ENCODE data around the gene PSMD11.

The PSMD11 gene

DNA sequence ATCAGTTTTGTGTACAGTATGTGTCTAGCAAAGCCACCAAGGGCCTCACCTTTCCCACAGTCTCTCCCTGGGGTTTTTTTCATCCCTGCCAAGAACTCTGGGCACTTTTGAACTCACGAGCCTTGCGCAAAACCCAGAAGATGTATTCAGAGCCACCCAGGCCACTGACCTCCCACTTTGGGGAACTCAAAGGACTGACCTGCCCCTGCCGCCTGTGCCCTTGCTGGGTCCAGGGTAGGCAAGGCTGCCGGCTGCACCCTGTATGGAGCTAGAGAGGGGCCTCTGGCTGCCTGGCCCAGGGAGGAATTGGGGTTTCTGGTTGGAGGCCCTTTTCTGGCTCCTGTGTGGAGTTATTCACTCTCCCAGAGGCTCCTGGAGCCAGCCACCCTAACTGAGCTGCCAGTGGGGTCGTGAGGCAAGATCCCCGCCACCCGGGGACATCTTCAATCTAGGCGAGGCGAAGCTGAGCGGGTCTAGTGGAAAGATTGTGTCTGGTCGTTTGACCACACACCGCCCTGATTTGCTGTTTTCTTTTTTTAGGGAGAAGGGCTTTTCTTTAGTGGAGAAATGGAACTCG, 44.4 kb downstream of the PSMD11 start:
- no peak overlapping the region for H3K4me2 ChIP-seq (ENCODE audit: low read length)
- DNase-seq = no peak

DNA sequence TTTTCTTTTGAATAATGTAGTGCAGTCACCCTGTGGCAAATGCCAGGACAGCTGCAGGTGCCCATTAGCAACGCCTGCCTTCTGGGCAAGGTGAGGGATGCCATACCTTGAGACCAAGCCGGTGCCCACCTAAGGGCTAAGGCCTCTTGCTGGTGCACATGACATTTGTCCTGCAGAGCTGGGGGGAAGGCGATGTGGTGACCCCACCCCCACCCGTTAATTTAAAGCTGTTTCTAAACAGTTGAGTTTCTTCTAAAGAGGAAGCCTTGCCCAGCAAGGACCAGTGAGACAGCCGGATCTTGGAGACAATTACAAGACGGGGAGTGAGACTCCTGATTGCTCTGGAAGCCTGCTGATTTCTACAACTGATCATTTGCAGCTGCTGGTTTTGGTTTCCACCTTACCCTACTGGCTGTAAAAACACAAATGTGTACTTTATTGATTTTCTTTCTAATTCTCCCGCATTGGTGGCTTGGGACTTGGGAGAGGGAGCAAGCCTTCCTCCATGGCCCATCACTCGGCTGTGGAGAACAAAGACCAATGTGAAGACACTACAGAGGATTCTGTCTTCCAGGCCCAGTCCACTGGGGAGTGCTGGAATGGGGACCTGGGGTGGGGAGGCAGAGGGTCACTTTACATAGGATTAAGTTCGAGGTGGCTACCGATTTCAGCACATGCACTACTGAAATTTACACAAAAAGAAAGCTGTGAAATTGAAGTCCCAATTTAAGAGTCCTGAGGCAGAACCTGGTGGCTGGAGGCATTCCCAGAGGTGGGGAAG, 45.2 kb downstream of the PSMD11 start:
- Histone ChIP-seq H3K79me1 (ENCODE audit: low read length) (peaks cover 3% of the 10 kb centered on the region), H4K12ac (ENCODE audit: low read depth, low read length) (no peak overlapping the region), H3K27me3 (ENCODE audit: insufficient read depth, low read length) (no peaks in the 10 kb centered on the region), H4K8ac (ENCODE audit: low read depth, low read length) (no peak overlapping the region), H3K4ac (ENCODE audit: low read depth, low read length) (no peak overlapping the region), H3K9ac (ENCODE audit: low read length) (no peak overlapping the region), H3K9me3 (ENCODE audit: insufficient read depth, low read depth, low read length) (no peaks in the 10 kb centered on the region), H4K91ac (ENCODE audit: low read depth, low read length) (no peak overlapping the region), H3K18ac (ENCODE audit: low read length) (no peak overlapping the region), H3K4me1 (ENCODE audit: control insufficient read depth in 1 of 2, insufficient read depth in 2 of 2, low read length in 2 of 2) (peaks cover 9 to 11% of the 10 kb centered on the region in 2 experiments), H2BK12ac (ENCODE audit: low read length) (no peak overlapping the region), H3K23ac (ENCODE audit: low read length) (no peak overlapping the region), H2BK120ac (ENCODE audit: insufficient read depth, low read length, poor library complexity) (no peak overlapping the region), H3K27ac (ENCODE audit: low read depth, low read length) (no peak overlapping the region), H2AFZ (ENCODE audit: insufficient read depth, low read length, poor library complexity) (no peak overlapping the region), H2AK5ac (ENCODE audit: low read length) (no peak overlapping the region), H3K4me3 (ENCODE audit: low read depth, low read length) (no peak overlapping the region), H3K4me2 (ENCODE audit: low read length) (no peak overlapping the region), H3K14ac (ENCODE audit: low read length) (no peak overlapping the region), H3K79me2 (ENCODE audit: control insufficient read depth, insufficient read depth, low read length, poor library complexity) (peaks cover 2% of the 10 kb centered on the region), H2BK5ac (ENCODE audit: low read depth, low read length, poor library complexity) (no peak overlapping the region), H3K36me3 (ENCODE audit: control insufficient read depth in 1 of 2, insufficient read depth in 2 of 2, low read length in 2 of 2) (peaks cover 0 to 4% of the 10 kb centered on the region in 2 experiments)
- DNase-seq = no peak
- no CpG with 5 or more reads among the region's 10 CpGs for WGBS (ENCODE audit: extremely low coverage, insufficient coverage, insufficient read length)

More for the DNA sequence above, 44.4 kb downstream of the PSMD11 start:
- Histone ChIP-seq H4K12ac (ENCODE audit: low read depth, low read length) (no peak overlapping the region), H2BK5ac (ENCODE audit: low read depth, low read length, poor library complexity) (no peak overlapping the region), H3K9ac (ENCODE audit: low read length) (no peak overlapping the region), H3K79me1 (ENCODE audit: low read length) (peaks cover 3% of the 10 kb centered on the region), H2BK120ac (ENCODE audit: insufficient read depth, low read length, poor library complexity) (no peak overlapping the region), H2AK5ac (ENCODE audit: low read length) (no peak overlapping the region), H3K9me3 (ENCODE audit: insufficient read depth, low read depth, low read length) (no peaks in the 10 kb centered on the region), H3K27ac (ENCODE audit: low read depth, low read length) (no peak overlapping the region), H3K4me1 (ENCODE audit: control insufficient read depth in 1 of 2, insufficient read depth in 2 of 2, low read length in 2 of 2) (peaks cover 9 to 11% of the 10 kb centered on the region in 2 experiments), H2BK12ac (ENCODE audit: low read length) (no peak overlapping the region), H3K79me2 (ENCODE audit: control insufficient read depth, insufficient read depth, low read length, poor library complexity) (peaks cover 2% of the 10 kb centered on the region), H3K23ac (ENCODE audit: low read length) (no peak overlapping the region), H4K8ac (ENCODE audit: low read depth, low read length) (no peak overlapping the region), H3K4ac (ENCODE audit: low read depth, low read length) (no peak overlapping the region), H3K14ac (ENCODE audit: low read length) (no peak overlapping the region), H3K18ac (ENCODE audit: low read length) (no peak overlapping the region), H3K36me3 (ENCODE audit: control insufficient read depth in 1 of 2, insufficient read depth in 2 of 2, low read length in 2 of 2) (peaks cover 0 to 4% of the 10 kb centered on the region in 2 experiments), H4K91ac (ENCODE audit: low read depth, low read length) (no peak overlapping the region), H3K4me3 (ENCODE audit: low read depth, low read length) (no peak overlapping the region), H2AFZ (ENCODE audit: insufficient read depth, low read length, poor library complexity) (no peak overlapping the region), H3K27me3 (ENCODE audit: insufficient read depth, low read length) (no peaks in the 10 kb centered on the region)
- WGBS (ENCODE audit: extremely low coverage, insufficient coverage, insufficient read length) = no CpG with 5 or more reads among the region's 13 CpGs

- H2AFZ ChIP-seq (ENCODE audit: insufficient read depth, low read length, poor library complexity) = no peak overlapping the region
- no peak overlapping the region for H4K91ac ChIP-seq (ENCODE audit: low read depth, low read length)
- peaks cover 2% of the 10 kb centered on the region for H3K79me2 ChIP-seq (ENCODE audit: control insufficient read depth, insufficient read depth, low read length, poor library complexity)
- no peak for DNase-seq
- no peak overlapping the region for H3K4me2 ChIP-seq (ENCODE audit: low read length)
- no peak overlapping the region for H3K9ac ChIP-seq (ENCODE audit: low read length)
- peaks cover 0 to 4% of the 10 kb centered on the region in 2 experiments for H3K36me3 ChIP-seq (ENCODE audit: control insufficient read depth in 1 of 2, insufficient read depth in 2 of 2, low read length in 2 of 2)
- H3K4me1 ChIP-seq (ENCODE audit: control insufficient read depth in 1 of 2, insufficient read depth in 2 of 2, low read length in 2 of 2) = peaks cover 9 to 11% of the 10 kb centered on the region in 2 experiments
- no peak overlapping the region for H2AK5ac ChIP-seq (ENCODE audit: low read length)
- H3K4ac ChIP-seq (ENCODE audit: low read depth, low read length) = no peak overlapping the region
- H3K18ac ChIP-seq (ENCODE audit: low read length) = no peak overlapping the region
- no peaks in the 10 kb centered on the region for H3K9me3 ChIP-seq (ENCODE audit: insufficient read depth, low read depth, low read length)
- no peak overlapping the region for H3K14ac ChIP-seq (ENCODE audit: low read length)
- H2BK12ac ChIP-seq (ENCODE audit: low read length) = no peak overlapping the region
- H3K79me1 ChIP-seq (ENCODE audit: low read length) = peaks cover 3% of the 10 kb centered on the region
- H2BK5ac ChIP-seq (ENCODE audit: low read depth, low read length, poor library complexity) = no peak overlapping the region
- H3K23ac ChIP-seq (ENCODE audit: low read length) = no peak overlapping the region
- no peak overlapping the region for H2BK120ac ChIP-seq (ENCODE audit: insufficient read depth, low read length, poor library complexity)
- no peaks in the 10 kb centered on the region for H3K27me3 ChIP-seq (ENCODE audit: insufficient read depth, low read length)
- no CpG with 5 or more reads among the region's 16 CpGs for WGBS (ENCODE audit: extremely low coverage, insufficient coverage, insufficient read length)
- H3K4me3 ChIP-seq (ENCODE audit: low read depth, low read length) = no peak overlapping the region
- H4K8ac ChIP-seq (ENCODE audit: low read depth, low read length) = no peak overlapping the region
- H4K12ac ChIP-seq (ENCODE audit: low read depth, low read length) = no peak overlapping the region
- no peak overlapping the region for H3K27ac ChIP-seq (ENCODE audit: low read depth, low read length)
Measured at GRCh38 chr17:32490101-32490482, 45.8 kb downstream of the PSMD11 start.

GRCh38 chr17:32491371-32492263, 47.3 kb downstream of the PSMD11 start:
- no peak overlapping the region for H2BK12ac ChIP-seq (ENCODE audit: low read length)
- H3K9ac ChIP-seq (ENCODE audit: low read length) = no peak overlapping the region
- no peaks in the 10 kb centered on the region for H3K9me3 ChIP-seq (ENCODE audit: insufficient read depth, low read depth, low read length)
- H3K18ac ChIP-seq (ENCODE audit: low read length) = no peak overlapping the region
- no peak overlapping the region for H3K23ac ChIP-seq (ENCODE audit: low read length)
- H2BK120ac ChIP-seq (ENCODE audit: insufficient read depth, low read length, poor library complexity) = no peak overlapping the region
- peaks cover 7 to 8% of the 10 kb centered on the region in 2 experiments for H3K4me1 ChIP-seq (ENCODE audit: control insufficient read depth in 1 of 2, insufficient read depth in 2 of 2, low read length in 2 of 2)
- no peak overlapping the region for H2AFZ ChIP-seq (ENCODE audit: insufficient read depth, low read length, poor library complexity)
- H4K91ac ChIP-seq (ENCODE audit: low read depth, low read length) = no peak overlapping the region
- no peak overlapping the region for H2BK5ac ChIP-seq (ENCODE audit: low read depth, low read length, poor library complexity)
- no peaks in the 10 kb centered on the region for H3K27me3 ChIP-seq (ENCODE audit: insufficient read depth, low read length)
- peaks cover under 1% of the 10 kb centered on the region for H3K79me1 ChIP-seq (ENCODE audit: low read length)
- H4K12ac ChIP-seq (ENCODE audit: low read depth, low read length) = no peak overlapping the region
- no peak overlapping the region for H3K4ac ChIP-seq (ENCODE audit: low read depth, low read length)
- no peak overlapping the region for H3K4me3 ChIP-seq (ENCODE audit: low read depth, low read length)
- no peak overlapping the region for H3K4me2 ChIP-seq (ENCODE audit: low read length)
- no peak overlapping the region for H3K27ac ChIP-seq (ENCODE audit: low read depth, low read length)
- DNase-seq = no peak
- H3K14ac ChIP-seq (ENCODE audit: low read length) = no peak overlapping the region
- H3K79me2 ChIP-seq (ENCODE audit: control insufficient read depth, insufficient read depth, low read length, poor library complexity) = no peaks in the 10 kb centered on the region
- WGBS (ENCODE audit: extremely low coverage, insufficient coverage, insufficient read length) = no CpG with 5 or more reads among the region's 21 CpGs
- H2AK5ac ChIP-seq (ENCODE audit: low read length) = no peak overlapping the region
- peaks cover 0 to 4% of the 10 kb centered on the region in 2 experiments for H3K36me3 ChIP-seq (ENCODE audit: control insufficient read depth in 1 of 2, insufficient read depth in 2 of 2, low read length in 2 of 2)
- no peak overlapping the region for H4K8ac ChIP-seq (ENCODE audit: low read depth, low read length)

Measured in trophoblast cell (in vitro differentiated cells and primary cell).